DMS153 treated with DMSO at 0.1 percent for 48 hours (cell line): ENCODE results near the gene GMPPB.

Experiments
- DNase-seq: peaks from one replicate; lab custom pipeline; 2025; ENCODE audit not compliant: unreplicated experiment; lab: John Stamatoyannopoulos, UW

Gene GMPPB

DNA sequence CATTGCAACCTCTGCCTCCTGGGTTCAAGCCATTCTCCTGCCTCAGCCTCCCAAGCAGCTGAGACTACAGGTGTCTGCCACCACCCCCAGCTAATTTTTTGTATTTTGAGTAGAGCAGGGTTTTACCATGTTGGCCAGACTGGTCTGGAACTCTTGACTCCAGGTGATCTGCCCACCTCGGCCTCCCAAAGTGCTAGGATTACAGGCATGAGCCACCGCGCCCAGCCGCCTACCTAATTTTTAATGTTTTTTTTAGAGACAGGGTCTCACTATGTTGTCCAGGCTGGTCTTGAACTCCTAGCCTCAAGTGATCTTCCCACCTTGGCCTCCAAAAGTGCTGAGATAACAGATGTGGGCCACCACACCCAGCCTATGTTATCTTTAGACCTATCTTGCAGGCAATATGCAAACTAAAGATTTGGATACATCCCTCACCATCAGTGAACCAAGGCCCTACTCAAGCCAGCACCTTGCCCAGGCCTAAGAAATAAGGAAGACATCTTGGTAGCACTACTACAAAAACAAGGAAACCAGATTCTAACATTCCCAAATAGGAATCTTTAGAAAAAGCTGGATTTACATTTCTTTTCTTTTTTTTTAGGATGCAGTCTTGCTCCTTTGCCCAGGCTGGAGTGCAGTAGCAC lies 6.3 kb upstream of the GMPPB start:
- DNase-seq = no peak

DNA sequence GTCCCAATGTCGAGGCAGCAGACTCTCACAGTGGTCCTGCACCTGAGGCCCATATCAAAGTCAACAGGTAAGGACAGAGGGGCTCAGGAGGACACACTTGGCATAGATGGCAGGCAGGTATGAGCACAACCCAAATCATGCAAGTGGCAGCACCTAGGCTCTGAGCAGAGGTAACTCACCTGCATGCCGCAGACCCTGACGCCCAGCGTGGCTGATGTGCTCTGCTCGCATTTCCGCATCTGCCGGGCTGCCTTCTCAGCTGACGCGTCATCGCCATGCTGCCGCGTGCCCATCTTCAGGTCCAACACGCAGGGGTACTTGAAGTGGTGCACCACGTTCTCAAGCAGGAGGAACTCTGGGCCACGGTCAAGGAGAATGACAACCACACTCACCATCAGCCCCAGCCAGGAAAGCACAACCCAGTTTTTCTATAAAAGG lies 4.2 kb upstream of the GMPPB start:
- DNase-seq = no peak

DNA sequence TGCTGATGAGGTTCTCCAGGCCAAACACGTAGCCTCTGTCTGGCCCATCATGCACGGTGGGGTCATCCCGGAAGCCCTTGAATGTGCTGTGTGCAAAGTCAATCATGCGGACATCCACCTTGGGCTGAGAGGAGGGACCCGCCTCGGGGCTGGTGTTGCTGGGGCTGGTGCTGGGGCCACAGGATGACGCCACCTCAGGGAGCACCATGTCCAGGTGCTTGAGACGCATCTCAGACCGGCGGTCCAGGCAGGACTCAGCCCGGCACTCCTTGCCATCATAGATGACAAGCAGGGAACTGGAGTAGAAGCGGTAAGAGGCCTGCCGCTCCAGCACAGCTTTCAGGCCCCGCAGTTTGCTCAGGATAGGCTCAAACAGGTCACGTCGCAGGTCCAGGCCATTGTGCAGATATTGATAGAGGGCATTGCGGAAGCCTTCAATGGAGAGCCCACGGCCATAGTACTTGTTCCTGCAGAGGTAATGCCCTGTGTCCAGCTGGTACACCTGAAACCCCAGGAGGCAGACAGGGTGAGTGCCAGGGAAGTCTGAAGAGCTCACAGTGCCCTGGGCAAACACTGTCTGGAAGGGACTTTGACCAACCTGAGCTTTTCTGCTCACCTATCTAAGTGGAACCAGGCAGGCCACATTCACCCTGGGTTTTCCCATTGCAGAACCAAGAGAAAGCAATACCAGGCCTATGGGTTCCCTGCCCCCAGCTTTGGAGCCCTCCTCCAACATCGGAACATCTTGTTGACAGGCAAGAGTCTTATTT lies 3.6 kb upstream of the GMPPB start:
- no peak for DNase-seq

DNA sequence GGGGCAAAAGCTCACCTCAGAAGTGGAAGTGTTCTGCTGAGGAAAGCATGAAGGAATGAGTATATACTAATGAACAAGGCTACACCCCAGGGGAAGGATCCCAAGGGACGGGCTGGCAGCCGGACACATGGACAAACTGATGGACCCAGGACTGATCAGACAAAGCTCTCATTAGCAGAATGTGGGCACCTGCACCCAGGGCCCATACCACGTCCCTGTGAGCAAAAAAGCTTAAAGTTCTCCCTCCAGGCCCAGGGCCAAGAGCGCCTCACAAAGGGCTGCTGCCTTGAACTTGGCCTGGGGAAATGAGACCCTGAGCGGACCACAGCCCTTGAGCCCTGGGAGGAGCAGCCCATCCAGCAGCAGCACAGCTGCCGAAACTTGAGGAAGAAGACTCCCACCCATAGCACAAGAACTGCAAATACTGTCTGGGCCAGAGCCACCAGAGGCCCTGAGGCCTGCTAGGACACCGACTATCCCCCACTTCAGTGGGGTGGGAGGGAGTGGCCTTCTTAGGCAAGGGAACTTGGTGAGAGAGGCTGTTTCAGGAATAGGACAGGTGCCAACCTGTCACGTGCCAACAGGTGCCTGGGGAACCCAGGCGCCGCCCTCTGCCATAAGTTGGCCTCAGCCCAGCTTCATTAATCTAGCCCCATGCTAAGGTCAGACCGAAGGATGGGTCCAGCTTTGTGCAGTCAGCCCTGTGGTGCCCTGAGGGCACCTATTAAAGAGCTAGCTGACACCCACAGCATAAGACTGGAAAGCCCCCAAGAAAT lies 2.3 kb upstream of the GMPPB start:
- DNase-seq = no peak

DNA sequence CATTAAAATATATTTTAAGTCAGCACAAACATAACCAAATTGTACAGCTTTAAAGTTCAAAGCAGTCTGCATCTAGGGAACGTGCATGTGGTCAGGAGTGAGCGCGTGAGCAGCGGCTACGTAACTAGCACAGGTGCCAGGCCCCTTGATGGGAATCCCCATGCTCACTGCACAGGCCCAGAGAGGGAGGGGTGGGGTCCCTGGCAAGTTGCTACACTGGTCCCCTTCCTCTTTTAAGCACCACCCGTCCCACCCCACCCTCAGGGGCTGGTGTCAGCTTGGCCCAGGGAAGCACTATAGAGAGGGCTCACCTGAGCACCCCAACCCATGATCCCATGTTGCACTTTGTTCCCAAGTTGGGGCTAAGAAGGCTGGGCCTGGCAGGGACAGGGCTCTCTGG lies 835 bp upstream of the GMPPB start:
- no peak for DNase-seq

DNA sequence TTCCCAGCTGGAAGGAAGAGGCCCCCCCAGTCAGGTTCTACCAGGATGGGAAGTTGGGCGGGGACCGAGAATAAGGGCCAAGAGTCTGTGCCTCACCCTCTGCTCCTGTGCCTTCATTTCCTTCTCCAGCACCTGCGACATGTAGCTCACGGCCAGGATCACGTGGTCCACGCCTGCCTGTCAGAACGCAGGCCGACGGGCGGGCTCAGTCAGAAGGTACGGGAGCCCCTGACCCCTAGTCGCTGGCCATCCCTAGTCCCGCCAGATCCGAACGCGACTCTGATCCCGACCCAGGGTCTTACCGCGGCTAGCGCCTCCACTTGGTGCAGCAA lies 489 bp downstream of the GMPPB start:
- no peak for DNase-seq

DNA sequence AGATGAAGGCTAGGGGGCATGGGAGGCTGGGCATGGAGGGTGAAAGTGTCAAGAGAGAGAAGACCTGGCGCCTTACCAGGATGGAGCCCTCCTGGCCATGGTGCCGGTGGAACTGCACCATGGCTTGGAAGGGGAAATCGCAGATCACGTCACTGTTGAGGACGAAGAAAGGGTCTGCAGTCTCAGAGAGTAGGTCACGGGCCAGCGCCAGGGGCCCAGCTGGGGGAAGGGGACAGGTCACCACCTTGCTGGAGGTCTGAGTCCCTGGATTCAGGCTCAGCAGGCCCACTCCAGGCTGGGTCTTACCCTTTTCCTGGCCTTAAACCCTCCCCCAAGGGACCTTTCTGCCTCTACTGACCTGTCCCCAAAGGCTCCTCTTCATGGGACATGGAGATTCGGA lies 855 bp downstream of the GMPPB start:
- DNase-seq = no peak

DNA sequence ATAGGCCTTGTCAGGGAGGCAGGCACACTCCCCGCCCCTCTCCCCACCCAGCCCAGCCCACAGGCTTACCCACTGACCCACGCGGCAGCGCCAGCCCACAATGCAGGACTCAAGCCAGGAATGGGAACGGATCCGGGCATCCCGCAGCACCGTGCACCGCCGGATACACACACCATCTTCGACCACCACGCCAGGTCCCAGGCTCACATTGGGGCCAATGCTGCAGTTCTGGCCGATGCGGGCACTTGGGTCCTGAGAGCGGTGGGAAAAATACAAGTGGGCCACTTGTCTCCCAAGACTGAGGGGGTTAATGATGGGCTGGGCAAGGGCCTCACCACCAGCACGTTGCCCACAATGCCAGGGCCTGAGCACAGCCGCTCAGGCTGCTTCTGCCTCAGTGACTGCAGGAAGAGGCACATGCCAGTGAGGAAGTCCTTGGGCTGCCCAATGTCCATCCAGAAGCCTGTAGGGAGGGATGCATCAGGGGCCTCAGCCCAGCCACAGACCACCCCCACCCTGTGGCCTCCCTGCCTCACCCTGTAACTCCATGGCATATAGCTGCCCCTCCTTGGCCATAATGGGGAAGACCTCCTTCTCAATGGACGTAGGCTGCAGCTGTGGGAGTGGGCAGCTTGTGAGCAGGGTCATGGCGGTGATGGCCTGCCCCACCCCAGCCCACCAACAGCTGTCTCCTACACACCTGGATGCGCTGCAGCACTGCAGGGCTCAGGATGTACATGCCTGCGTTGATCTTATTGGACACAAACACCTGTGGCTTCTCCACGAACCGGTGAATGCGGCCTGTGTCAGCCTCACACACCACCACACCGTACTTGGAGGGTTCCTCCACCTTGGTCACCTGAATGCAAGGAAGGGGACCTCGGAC lies 1.6 kb downstream of the GMPPB start:
- DNase-seq = no peak

DNA sequence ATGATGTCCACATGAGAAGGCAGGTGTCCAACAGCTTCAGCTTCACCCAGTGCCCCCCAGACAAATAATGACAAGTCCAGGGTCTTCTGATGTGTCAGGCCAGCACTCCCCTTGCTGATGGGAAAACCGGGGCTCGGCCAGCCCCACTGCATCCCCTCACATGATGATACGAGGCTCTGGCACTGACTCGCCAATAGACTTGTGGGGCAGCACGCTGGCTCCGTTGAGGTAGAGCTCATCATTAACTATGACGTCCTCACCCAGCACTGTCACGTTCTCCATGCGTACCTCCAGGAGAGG lies 2.2 kb downstream of the GMPPB start:
- no peak for DNase-seq

DNA sequence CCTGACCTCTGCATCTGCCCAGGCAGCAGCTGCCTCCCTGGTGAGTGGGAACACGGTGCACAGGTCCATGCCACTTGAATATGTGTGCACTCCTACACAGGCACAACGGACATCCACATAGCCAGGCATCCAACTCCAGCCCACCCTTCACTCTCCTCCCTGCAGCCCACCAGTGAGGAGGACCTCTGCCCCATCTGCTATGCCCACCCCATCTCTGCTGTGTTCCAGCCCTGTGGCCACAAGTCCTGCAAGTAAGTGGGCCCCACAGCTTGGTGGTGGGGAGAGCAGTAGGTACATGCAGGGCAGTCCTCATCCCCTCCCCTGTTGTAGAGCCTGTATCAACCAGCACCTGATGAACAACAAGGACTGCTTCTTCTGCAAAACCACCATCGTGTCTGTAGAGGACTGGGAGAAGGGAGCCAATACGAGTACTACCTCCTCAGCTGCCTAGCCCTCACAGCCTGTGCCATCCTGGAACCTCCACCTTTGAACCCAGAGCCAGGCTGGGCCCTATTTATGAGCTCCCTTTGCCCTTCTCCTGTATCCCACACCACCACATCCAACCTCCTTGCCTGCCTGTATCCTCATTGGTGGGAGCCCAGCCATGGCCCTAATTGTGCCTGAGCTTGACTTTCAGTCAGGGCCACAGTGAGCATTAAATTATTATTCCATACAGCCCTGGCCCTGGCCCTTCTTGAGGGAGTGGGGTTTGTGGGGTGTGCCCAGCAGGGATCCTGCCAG lies 2.7 kb downstream of the GMPPB start:
- DNase-seq = no peak

DNA sequence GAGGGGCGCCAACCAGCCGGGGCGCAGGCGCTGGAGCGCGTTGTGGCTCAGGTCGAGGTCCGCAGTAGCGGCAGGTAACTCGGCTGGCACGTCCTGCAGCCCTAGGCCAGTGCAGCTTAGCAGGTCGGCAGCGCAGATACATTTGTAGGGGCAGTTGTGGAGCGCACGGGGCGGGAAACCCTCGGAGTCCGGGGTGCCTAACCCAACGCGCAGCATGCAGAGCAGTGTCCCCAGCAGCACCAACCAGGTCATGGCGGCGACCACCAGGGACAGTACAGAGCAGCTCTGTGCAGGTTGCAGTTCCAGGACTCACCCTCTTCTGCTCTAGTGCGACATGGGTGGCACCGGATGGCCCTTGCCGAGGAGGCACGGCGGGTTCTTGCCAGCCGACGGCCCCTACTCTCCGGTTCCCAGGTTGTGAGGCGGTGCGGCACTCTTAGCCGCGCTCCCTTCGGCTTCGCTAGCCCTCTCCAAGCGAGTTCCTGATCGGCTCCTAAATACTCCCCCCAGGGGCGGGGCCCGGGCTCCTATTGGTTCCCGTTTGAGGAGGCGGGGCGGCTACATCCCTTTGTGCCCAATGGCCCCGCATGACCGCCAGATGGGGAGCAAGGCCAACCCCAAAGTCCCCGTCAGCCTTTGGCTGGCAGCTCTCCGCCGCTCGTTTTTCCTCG lies 4.4 kb downstream of the GMPPB start, which contains the start of gene AMIGO3:
Gene AMIGO3 (minus strand): TSS at position 471 of the 671 bp plus-strand sequence. CDS start 219 bp downstream, at position 252.
- DNase-seq = peak; percentile 61

DNA sequence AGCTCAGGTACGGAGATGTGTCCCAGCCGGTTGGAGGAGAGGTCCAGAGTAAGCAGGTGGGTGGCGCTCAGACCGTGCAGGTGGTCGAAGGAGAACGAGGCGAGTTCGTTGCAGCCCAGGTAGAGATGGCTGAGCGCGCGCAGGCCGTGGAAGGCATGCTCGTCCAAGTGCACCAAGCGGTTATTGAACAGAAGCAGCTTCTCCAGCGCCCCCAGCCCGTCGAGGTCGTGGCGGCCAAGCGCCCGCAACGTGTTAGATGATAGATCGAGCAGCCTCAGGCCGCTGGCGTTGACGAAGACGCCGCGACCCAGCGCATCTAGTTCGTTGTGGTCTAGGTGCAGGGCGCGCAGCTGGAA lies 4.9 kb downstream of the GMPPB start:
- no peak for DNase-seq

DNA sequence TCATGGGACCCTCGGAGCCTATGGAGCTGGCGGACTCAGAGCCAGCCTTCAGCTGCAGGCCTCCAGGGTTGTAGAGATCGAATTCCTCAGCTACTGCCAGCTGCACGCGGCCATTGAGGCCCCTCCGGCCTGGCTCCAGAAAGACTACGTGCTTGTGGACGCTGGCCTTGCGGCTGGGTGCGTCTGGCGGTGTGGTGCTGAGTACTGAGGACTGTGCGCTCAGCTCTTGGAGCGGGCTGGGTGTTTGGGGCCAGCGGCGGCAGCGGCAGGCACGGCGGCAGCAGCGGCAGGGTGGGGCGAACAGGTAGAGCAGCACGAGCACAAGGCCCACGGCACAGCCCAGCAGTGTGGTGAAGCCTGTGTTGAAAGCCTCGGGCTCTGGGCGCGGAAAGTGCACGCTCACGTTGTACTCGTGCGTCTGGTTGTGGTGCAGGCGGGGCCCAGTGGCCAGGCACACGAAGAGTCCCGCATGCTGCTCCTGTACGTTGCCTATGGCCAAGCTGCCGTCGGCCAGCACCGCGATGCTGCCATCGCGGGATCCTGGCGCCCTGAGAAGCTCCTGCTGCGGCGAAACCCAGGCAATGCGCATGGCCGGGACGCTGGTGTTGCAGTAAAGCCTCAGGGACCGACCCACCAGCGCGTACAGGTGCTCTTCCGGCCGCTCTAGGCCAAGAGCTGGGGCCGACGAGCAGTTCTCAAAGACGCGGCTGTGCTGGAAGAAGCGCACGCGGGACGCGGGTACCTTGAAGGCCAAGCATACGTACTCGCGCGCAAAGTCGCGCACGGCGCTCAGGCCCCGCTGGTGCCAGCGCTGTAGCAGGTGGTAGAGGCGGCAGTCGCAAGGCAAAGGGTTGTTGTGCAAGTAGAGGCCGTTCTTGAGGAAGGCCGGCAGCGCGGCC lies 5.5 kb downstream of the GMPPB start:
- no peak for DNase-seq

DNA sequence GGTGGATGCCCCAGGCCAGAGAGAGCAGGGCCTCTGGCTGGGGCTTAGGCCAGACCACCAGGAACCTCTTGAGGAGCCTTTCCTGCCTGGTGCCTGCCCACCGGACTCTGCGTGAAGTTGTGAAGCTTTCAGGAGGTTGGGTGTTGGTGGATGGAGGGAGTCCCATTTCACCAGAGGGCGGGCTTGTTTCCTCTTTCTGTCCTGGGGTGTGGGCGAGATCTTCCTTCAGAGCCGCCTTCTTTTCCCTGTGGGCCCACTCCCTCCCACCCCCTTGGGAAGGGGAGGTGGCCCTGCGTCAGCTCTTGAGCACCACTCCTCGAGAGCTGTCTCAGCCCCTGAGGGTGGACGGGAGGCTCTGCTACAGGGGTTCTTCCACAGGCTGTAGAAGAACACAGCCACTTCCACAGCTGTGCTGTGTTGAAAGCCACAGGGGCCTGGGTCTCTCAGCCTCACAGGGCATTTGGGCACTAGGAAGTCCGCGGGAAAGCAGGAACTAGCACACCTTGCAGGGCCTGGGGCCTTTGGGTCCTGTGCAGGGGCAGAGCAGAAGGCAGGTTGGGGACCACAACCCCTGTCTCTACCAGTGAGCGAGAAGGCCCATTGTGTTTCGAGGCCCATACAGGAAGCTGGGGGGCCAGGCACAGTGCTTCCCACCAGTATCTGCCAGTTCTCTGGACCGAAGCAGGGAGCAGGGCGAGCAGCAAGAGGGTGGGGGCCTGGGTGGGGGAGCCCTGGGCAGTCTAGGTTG lies 6.4 kb downstream of the GMPPB start:
- DNase-seq = no peak

DNA sequence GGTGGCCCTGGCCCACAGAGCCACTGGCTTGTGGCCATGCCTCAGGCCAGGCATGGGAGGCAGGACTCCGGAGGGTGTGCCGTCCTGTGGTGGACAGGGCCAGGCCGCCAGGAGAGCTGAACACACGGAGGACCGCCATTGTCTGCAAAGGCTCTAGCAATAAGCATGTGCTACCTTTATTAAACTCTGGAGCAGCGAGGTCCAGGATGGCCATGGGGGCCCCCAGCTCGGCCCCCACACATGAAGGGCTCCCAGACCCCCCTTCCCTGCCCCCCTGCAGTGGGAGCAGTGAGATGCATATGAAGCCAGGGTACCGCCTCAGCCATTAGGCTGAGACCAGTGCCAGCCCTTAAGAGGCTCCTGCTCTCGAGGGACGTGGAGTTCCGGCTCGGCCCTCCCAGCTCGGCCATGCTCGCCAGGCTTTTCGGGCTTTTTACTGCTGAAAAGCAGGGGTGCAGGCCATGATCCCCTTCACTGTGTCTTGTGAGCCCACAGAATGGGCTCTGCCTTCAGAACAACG lies 7.0 kb downstream of the GMPPB start:
- no peak for DNase-seq

DNA sequence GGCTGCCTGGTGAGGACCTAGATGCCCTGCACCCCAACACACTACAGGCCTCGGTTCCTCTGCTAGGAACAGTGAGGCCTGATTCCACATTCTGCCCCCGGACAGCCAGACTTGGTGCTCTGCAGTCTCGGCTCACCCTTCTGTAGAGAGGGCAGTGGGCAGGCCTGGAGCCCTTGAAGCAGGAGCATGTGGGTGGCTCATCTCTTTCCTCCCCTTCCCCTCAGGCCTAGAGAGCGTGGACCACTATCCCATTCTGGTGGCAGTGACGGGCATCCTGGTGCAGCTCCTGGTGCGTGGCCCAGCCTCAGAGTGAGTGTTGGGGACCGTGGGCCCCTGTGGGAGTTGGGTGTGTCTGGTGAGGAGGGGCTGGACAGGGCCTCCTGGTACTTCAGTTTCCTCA lies 7.6 kb downstream of the GMPPB start:
- no peak for DNase-seq

DNA sequence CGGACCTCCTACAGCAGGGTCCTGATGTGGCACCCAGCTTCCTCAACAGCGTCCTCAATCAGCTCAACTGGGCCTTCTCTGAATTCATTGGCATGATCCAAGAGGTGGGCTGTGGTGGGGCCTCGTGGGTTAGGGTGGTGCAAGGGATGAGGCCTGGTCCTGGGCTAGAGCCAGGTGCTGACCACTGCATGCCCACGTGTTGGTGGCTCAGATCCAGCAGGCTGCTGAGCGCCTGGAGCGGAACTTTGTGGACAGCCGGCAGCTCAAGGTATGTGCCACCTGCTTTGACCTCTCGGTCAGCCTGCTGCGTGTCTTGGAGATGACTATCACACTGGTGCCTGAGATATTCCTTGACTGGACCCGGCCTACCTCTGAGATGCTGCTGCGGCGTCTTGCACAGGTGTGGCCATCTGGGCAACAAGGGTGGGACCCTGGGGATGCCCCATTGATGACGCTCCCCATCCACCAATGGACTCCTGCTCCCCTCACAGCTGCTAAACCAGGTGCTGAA lies 8.1 kb downstream of the GMPPB start:
- no peak for DNase-seq
